CD4-positive, alpha-beta T cell treated with Interferon alpha-2 for 1 hour (primary cell): ENCODE data around the gene ENKUR.

Experiments
- DNase-seq, 2 donors: peaks; one replicate each; pipeline ENCODE4 v3.0.0-alpha.2; 2020 to 2022

The ENKUR gene, protein sequence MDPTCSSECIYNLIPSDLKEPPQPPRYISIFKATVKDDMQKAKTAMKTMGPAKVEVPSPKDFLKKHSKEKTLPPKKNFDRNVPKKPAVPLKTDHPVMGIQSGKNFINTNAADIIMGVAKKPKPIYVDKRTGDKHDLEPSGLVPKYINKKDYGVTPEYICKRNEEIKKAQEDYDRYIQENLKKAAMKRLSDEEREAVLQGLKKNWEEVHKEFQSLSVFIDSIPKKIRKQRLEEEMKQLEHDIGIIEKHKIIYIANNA

GRCh38 chr10:25015828-25016375, at the start of gene ENKUR:
Gene ENKUR (minus strand): TSS chr10:25016158. CDS start chr10:25015936, 222 bp downstream.
- peak; percentile 92 to 94 for DNase-seq

GRCh38 chr10:25064401-25064800, 48.4 kb upstream of the ENKUR start:
- no peak for DNase-seq

DNA sequence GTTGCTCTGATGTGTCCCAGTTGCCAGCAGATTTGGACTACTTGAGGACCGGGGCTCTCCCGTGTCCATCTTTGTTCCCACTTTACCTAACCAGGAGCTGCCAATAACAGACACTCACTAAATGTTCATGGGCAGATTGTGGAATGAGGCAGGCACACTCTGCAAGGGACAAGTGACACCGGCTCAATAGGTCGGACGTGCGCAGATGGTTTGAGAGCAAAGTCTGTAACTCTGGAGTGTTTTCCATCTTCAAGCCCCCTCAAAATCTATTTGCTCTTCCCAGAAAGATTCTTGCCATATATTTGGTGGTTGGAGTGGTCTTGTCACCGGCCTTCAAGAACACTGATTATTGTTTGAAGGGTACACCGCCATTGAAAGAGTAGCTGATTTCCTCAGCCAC, 47.7 kb upstream of the ENKUR start:
- DNase-seq = no peak

DNA sequence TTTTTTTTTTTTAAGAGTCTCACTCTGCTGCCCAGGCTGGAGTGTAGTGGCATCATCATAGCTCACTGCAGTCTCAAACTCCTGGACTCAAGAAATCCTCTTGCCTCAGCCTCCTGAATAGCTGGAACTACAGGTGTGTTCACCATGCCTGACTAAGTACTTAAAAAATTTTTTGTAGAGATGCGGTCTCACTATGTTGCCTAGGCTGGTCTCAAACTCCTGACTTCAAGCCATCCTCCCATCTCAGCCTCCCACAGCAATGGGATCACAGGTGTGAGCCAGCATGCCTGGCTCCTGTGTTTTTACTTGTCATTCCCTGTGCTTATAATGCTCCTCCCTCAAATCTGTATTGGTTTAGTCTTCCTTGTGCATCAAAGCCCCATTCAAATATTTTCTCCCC, 47.2 kb upstream of the ENKUR start:
- DNase-seq = no peak

DNA sequence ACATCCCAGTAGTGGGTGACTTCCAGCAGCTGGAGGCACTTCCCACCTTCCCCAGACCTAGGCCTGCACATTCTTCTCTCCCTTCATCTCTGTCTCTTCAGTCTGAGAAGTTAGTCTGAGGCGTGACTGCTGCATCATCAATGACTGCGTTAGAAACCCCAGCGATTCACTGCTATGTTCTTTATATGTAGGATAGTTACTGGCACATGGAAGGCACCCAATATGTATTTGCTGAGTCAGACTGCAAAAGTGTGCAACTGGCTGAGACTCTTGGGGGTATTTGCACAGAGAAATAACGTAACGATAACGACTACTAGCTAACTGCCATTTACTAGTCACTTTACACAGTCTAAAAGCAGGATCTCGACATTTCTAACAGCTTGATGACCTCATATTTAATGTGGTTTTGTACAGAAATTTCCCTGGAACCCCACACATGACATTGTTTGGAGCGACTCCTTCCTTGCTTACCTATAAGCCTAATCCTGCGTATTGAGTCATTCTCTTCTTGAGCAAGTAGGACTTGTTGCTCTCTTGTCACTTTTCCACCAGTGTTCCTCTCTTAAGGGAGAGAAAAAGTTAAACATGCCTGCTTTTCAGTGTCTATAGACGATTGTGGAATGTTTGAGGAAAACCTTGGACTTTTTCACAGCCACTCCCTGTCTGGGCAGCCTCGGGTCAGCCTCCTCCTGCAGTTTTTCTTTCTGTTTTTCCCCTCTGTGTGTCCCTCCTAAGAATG, 45.9 kb upstream of the ENKUR start:
- DNase-seq = no peak

DNA sequence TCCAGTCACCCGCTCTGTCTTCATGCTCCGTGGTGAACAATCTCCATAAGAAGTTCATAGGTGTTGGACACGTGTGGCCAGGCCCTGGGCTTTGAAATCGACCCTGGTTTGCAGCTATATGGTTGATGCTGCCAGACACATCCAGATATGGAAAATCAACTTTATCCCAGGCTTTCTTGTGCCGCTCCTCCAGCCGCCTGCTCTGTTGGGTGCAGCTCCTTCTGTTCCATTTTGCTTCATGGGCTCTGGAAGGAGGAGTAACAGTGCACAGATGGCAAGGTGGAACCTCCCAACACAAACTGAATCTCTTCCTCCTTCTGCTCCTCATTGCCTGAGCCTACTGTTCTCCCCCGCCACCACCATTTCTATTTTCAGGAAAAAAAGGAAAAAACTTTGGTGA, 45.2 kb upstream of the ENKUR start:
- DNase-seq = no peak

DNA sequence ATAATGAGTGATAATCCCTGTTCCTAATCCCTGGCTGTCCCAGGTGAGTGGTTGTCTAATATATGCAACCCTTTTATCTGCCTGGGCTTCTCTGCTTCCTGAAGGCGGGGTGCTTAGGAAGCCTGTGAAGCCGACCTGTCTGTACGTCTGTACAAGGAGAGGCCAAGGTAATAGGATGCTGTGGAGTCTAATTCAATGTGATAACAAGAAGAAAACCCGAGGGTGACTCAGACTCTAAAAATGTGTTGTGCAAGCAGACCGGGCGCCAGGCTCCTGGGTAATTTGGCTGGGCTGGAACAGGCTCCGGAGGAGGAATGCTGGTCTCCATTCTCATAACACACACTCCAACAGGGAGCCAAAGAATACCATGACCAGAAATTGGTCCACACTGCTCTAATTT, 44.0 kb upstream of the ENKUR start:
- DNase-seq = no peak

DNA sequence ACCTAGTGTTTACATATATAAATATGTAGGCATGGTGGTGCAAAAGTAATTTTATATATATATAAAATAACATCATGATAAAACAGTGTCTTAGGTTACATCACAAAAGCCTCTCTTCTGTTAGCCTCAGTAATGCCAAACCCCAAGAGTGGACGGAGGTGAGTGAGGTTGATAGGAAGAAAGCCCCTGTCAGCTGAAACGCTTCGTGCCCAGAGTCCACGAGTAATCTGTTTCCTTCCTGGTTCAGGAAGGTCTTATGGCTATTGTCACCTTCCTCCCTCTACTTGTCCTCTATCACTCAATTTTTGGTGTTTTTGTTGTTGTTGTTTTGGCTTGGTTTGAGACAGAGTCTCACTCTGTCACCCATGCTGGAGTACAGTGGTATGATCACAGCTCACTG, 41.9 kb upstream of the ENKUR start:
- DNase-seq = no peak

GRCh38 chr10:25056726-25057125, 40.8 kb upstream of the ENKUR start:
- DNase-seq = no peak

DNA sequence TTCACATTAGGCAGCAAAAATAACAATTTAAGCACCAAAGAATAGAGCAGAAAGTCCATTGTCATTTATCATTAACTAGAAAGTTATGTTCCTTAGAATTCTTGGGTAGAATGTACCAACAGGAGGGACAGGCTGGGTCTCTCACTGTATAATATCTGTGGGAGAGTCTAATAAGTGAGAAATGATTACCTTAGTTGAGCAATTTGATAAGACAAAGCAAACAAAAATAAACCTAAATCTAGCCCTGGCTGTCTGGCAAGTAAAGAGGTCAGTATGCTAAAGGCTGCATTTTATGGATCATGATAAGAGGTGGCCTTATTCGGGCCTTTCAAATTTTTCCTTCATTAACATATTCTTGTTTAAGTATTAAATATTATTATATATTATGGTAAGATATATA, 36.1 kb upstream of the ENKUR start:
- no peak for DNase-seq

DNA sequence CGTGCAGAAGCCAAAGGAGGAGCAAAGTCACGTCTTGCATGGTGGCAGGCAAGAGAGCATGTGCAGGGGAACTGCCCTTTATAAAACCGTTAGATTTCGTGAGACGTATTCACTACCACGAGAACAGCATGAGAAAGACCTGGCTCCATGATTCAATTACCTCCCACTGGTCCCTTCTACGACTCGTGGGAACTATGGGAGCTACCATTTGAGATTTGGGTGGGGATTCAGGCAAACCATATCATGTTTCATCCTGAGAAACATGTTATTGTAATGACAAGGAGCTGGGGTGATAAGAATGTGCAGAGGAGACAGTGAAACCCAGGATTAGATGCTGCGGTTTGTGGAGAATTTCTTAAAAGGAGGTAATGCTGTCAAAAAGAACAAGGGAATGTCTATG, 34.4 kb upstream of the ENKUR start:
- no peak for DNase-seq

DNA sequence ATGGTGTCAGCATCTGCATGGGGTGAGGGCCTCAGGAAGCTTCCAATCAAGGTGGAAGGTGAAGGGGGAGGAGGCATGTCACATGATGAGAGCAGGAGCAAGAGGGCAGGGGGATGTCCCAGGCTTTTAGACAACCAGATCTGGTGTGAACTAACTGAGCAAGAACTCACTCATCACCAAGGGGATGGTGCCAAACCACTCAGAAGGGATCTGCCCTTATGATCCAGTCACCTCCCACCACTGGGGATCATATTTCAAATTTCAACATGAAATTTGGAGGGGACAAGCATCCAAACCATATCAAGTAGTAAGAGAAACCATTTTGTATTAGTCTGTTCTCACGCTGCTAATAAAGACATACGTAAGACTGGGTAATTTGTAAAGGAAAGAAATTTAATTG, 34.0 kb upstream of the ENKUR start:
- no peak for DNase-seq

DNA sequence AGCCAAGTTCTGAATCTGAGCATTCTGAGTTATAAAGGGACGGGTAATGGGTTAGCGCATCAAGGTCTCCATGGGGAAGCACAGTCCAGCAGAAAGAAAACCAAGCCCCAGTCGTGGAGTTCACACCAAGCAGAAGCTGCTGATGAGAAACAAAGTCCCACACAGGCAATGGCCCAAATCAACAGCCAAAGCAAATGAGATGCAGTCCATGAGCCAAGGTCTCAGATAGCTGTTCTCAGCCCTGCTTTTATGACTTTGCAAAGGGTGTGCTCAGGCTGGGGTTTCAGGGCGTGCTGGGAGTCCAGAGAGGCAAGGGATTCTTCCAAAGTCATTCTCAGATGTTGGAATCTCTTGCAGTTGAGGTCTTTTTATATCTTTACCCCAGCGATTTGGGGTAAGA, 32.5 kb upstream of the ENKUR start:
- no peak for DNase-seq

DNA sequence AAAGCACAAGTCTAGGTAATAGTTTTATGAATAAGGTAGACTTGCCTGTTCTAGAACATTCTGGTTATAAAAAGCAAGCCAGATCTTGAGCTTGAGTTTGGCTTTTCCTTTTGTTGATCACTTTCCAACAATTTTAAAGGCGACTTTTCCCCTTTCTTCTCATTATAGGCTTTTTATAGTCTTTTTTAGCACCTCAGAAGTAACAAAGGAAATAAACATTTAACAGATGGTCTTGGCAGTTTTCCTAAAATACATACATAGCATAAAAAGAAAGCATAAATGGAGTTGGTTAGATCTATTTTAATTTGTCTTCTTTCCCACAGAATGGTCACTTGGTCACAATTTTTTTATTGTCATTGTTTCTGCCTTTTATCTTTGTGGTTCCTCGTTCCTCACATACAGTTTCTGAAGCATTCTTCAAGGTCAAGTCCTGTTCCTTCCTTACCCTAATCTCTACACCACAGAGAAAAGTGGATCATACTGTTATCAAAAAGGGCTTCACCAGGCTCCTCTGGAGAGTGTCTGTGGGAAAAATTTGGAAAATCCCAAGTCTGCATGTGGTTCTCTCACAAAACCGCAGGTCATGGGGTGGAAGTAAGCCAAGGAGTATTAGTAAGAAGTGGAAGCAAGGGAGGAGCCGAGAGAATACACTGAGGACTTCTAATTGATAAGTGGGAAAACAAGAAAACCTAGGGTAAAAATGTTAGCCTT, 31.8 kb upstream of the ENKUR start:
- DNase-seq = no peak

DNA sequence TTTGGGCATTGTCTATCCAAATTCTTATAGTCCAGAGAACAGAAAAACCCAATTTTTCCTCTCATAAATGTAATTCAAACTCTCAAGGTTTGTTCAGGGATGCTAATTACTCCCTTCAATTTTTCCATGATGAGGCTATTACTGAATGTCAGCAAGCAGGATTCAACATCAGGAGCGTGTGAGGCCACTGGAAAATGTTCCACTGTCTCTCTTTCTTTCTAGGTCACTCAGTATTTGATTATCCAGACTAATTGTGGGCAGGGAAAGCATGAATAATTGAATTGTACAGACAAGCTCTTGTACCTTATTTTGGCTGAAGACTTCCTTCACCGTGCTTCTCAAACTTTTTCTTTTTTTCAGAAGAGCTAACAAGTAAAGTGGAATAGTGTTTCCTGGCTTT, 31.1 kb upstream of the ENKUR start:
- no peak for DNase-seq

- DNase-seq = no peak
Observed at GRCh38 chr10:25046641-25047040, 30.7 kb upstream of the ENKUR start.

GRCh38 chr10:25039531-25039930, 23.6 kb upstream of the ENKUR start:
- no peak for DNase-seq

DNA sequence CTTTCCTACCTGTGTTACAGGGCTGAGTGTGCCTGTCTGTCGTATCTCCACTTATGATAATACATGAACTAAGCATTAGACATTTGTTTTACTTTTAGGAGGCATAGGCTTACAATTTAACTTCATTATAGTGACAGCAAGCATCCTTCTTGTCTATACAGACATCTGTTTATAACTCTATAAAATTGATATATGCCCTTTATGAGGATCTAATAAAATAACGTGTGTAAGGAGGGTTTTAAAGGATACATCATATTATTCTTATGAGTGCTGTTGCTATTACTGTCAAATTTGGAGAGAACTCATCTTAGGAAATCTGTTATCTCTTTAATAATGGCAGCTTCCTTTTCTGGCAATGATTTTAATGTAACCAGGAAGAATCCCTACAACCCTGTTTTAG, 22.4 kb upstream of the ENKUR start:
- DNase-seq = no peak

GRCh38 chr10:25036381-25036780, 20.4 kb upstream of the ENKUR start:
- DNase-seq = no peak

DNA sequence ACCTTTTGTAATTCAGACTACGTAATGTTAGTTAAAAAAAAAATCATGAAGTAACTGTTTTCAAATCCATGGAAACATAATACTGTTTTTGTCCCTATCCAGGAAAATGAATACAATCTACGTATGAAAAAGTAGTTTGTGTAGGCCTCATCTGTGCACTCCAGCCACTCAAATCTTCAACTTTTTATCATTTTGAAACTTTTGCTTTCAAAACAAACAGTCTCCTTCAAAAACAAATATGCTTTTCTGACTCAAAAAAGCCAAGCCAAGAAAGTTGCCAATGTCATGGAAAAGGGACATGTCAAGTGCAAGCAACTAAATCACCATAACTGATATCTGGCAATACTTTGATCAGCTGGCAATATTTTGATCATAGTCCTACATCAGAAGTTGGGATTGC, 13.6 kb upstream of the ENKUR start:
- no peak for DNase-seq

- DNase-seq = no peak
Observed at GRCh38 chr10:25028711-25029110, 12.8 kb upstream of the ENKUR start.

DNA sequence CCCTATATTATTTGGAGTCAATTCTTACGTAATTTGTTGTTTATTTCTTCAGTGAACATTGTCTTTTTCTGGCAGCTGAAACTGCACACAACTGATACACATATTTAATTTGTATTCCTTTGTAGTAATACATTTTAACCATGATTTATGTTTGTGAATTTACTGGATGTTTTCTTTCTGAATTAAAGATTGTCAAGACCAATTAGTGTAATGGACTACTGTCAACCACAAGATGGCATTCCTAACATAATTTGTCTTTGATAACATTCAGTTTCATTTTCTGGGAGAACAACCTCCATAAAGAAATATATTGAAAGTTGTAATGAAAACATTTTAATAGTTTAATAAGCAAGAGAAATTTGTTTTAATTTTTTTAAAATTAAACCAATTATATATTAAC, 10.5 kb upstream of the ENKUR start:
- no peak for DNase-seq

GRCh38 chr10:25024528-25024927, 8.6 kb upstream of the ENKUR start:
- no peak for DNase-seq

- no peak for DNase-seq
Observed at GRCh38 chr10:25023278-25023677, 7.3 kb upstream of the ENKUR start.
